A549 (cell line): ENCODE data around the gene KIF1B. TPM values are rescaled to one million over a fixed set of nuclear protein-coding genes. Genes with fewer than 3 reads are reported as not detected.

Experiments used
- ATAC-seq, 2 experiments: fragments of 200-7000 bp in 1 of 2; fragments of >200 bp in 1 of 2; cut with Nextera tagmentation in 1 of 2; cut with Tn5 transposase in 1 of 2; 3 replicates each; pipeline versions ENCODE4 v1.8.0 to v1.9.1; 2018 to 2020; ENCODE audit warnings: mild to moderate bottlenecking in 1 of 2, moderate library complexity in 1 of 2
- CTCF ChIA-PET: fragments of 300-600 bp; sonication (Branson Sonifier 250); formaldehyde crosslinking; extraction: SDS; loops from one replicate; lab custom pipeline; 2021; ENCODE audit warnings: antibody characterized with exemption, inconsistent platforms; lab: Yijun Ruan, JAX
- POLR2A ChIA-PET: fragments of 350-600 bp; formaldehyde crosslinking; extraction: SDS; loops from one replicate; lab custom pipeline; 2021; ENCODE audit warnings: antibody characterized with exemption, inconsistent platforms; lab: Yijun Ruan, JAX
- DNase-seq, 2 experiments: peaks; one replicate each; pipeline versions ENCODE4 v3.0.0 to v3.0.0-alpha.2; 2011 to 2016; ENCODE audit warnings: low read depth in 1 of 2, low spot score in 1 of 2
- FAIRE-seq: peaks from 2 replicates; lab custom pipeline; 2011; peaks lifted over from hg19 to GRCh38; lab: Jason Lieb, UNC
- H3K27ac ChIP-seq, 2 experiments: fragments of >200 bp; sonication (Bioruptor Twin); formaldehyde crosslinking; 3 replicates each; pipeline ENCODE4 v1.5.1; 2016 to 2017
- H3K4me1 ChIP-seq: fragments of >200 bp; sonication (Bioruptor Twin); formaldehyde crosslinking; 3 replicates; pipeline ENCODE4 v1.6.1; 2016
- H3K4me2 ChIP-seq: fragments of >200 bp; sonication (Bioruptor Twin); formaldehyde crosslinking; 3 replicates; pipeline ENCODE4 v1.6.1; 2016
- H3K4me3 ChIP-seq: fragments of >200 bp; sonication (Bioruptor Twin); formaldehyde crosslinking; 3 replicates; pipeline ENCODE4 v1.5.1; 2016
- H3K9me3 ChIP-seq: fragments of >200 bp; sonication (Bioruptor Twin); formaldehyde crosslinking; 3 replicates; pipeline ENCODE4 v1.6.1; 2016
- CBX2 ChIP-seq: fragments of 200-600 bp; sonication (generic); IDR thresholded peaks from 2 replicates; pipeline ENCODE4 v1.6.1; 2016; ENCODE audit warnings: low read depth, mild to moderate bottlenecking, borderline replicate concordance
- CEBPB ChIP-seq, 2 experiments: fragments of >200 bp in 1 of 2; sonication (Bioruptor Twin) in 1 of 2; formaldehyde crosslinking in 1 of 2; IDR thresholded peaks; 2 replicates each; pipeline ENCODE4 v1.6.1; 2012 to 2016
- HOXB13 ChIP-seq: fragments of 250-450 bp; sonication (Bioruptor Pico); IDR thresholded peaks from 2 replicates; pipeline ENCODE4 v1.5.0; 2020; ENCODE audit warnings: low read depth, mild to moderate bottlenecking, moderate library complexity
- HOXB5 ChIP-seq: fragments of 250-450 bp; sonication (Bioruptor Pico); IDR thresholded peaks from 2 replicates; pipeline ENCODE4 v1.5.0; 2020; ENCODE audit warnings: mild to moderate bottlenecking, moderate library complexity
- JUN ChIP-seq, 2 experiments: fragments of >200 bp; sonication (Bioruptor Twin); formaldehyde crosslinking; IDR thresholded peaks; 2 replicates in 1 of 2; 3 replicates in 1 of 2; pipeline ENCODE4 v1.6.1; 2016 to 2017
- KDM5A ChIP-seq: fragments of 200-600 bp; sonication (generic); IDR thresholded peaks from 2 replicates; pipeline ENCODE4 v1.6.1; 2016; ENCODE audit warnings: antibody characterized with exemption, mild to moderate bottlenecking
- NFE2L2 ChIP-seq: fragments of 150-350 bp; conservative IDR thresholded peaks from 2 replicates; pipeline ENCODE4 v1.6.1; 2014; ENCODE audit warnings: low read length
- NPAS2 ChIP-seq: fragments of 250-450 bp; sonication (Bioruptor Pico); IDR thresholded peaks from 2 replicates; pipeline ENCODE4 v1.8.0; 2022; ENCODE audit warnings: mild to moderate bottlenecking, moderate library complexity, borderline replicate concordance
- NR3C1 ChIP-seq: fragments of >200 bp; sonication (Bioruptor Twin); formaldehyde crosslinking; IDR thresholded peaks from 3 replicates; pipeline ENCODE4 v1.6.1; 2017
- PHF8 ChIP-seq: fragments of 200-600 bp; sonication (generic); IDR thresholded peaks from 2 replicates; pipeline ENCODE4 v1.6.1; 2016; ENCODE audit warnings: low read depth, mild to moderate bottlenecking, antibody characterized with exemption, moderate library complexity, borderline replicate concordance
- POLR2A ChIP-seq: IDR thresholded peaks from 2 replicates; pipeline ENCODE4 v1.6.1; 2012; ENCODE audit warnings: mild to moderate bottlenecking, low read length
- RAD21 ChIP-seq, 2 experiments: fragments of >200 bp in 1 of 2; sonication (Bioruptor Twin) in 1 of 2; formaldehyde crosslinking in 1 of 2; IDR thresholded peaks in 1 of 2; conservative IDR thresholded peaks in 1 of 2; 2 replicates in 1 of 2; 3 replicates in 1 of 2; pipeline ENCODE4 v1.6.1; 2012 to 2018; ENCODE audit warnings: inconsistent platforms in 1 of 2
- RFX5 ChIP-seq: fragments of 450-650 bp; IDR thresholded peaks from 2 replicates; pipeline ENCODE4 v1.7.1; 2014; ENCODE audit warnings: antibody characterized with exemption, mild to moderate bottlenecking, moderate library complexity
- SMC3 ChIP-seq: fragments of >200 bp; sonication (Bioruptor Twin); formaldehyde crosslinking; IDR thresholded peaks from 3 replicates; pipeline ENCODE4 v1.6.1; 2018; ENCODE audit warnings: inconsistent platforms
- WGBS: methylation state at CpG from one replicate; pipeline ENCODE4 v1.1.6; 2017; ENCODE audit errors: missing lambda C conversion rate; 5-methylcytosine and 5-hydroxymethylcytosine counted together
- polyA plus RNA-seq, 4 experiments: library from polyadenylated mRNA; depleted of rRNA in 3 of 4; stranded (reverse); fragments of >200 nt; fragmentation: RNase III in 1 of 4; extraction: RNeasy Plus Mini Kit Qiagen cat#74134 plus additional on column Dnase treatment in 1 of 4; gene quantifications; 2 replicates in 3 of 4; 3 replicates in 1 of 4; pipeline ENCODE4 v1.2.3, GENCODE V29; 2011 to 2017
- small RNA-seq, 6 experiments: library from RNA; depleted of rRNA; stranded (forward); fragments of <200 nt; gene quantifications; one replicate each; pipeline ENCODE3, GENCODE V24; 2012
- TF ChIP-seq, protein P1 (sequence below): IDR thresholded peaks from 2 replicates; pipeline ENCODE4 v1.6.1; 2012
- TF ChIP-seq, protein P2 (sequence below): IDR thresholded peaks from 2 replicates; pipeline ENCODE4 v1.6.1; 2012; ENCODE audit warnings: low read depth, borderline replicate concordance
- TF ChIP-seq, protein P3 (sequence below): fragments of 250-450 bp; sonication (Bioruptor Pico); IDR thresholded peaks from 2 replicates; pipeline ENCODE4 v1.5.0; 2021; ENCODE audit warnings: mild to moderate bottlenecking, moderate library complexity, borderline replicate concordance
- TF ChIP-seq, protein P4 (sequence below): IDR thresholded peaks from 2 replicates; pipeline ENCODE4 v1.6.1; 2012
- TF ChIP-seq, protein P5 (sequence below): fragments of >200 bp; sonication (Bioruptor Twin); formaldehyde crosslinking; IDR thresholded peaks from 3 replicates; pipeline ENCODE4 v1.5.1; 2016

Gene KIF1B
- polyA plus RNA-seq, 2 of the 4 experiments (the other 2 are of a cell fraction), result 9.8 to 18.3 TPM

DNA sequence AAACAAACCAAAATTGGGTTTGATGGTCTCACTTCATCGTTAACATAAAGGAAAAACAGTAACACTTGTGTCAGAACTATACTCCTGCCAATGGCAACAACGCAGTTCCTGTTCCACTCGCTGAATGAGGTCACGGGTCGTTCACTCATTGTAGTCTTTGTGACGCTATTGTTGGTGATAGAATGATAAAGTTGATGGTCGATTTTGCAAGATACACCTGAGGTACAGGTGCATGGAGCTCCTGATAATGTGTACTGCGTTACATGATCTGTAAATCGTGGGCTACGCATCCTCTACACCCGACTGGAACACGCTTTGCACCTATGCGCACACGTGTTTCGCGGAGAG lies 219.5 kb downstream of the KIF1B start:
- ChIA-PET CTCF (interaction anchor here (0.6 to 6.6 kb wide), 32 partner anchors 9 to 814 kb away, joined by 3 to 63 read pairs (median 4); partner anchors contain the start of genes KIF1B, LZIC, NMNAT1 and PGD), POLR2A (interaction anchor here (0.6 to 1.6 kb wide), 5 partner anchors 13 to 582 kb away, joined by 4 to 7 read pairs (median 6); no protein-coding TSS in a partner anchor)
- WGBS, result 43% methylated on average over 16 of the region's 16 CpGs
- Histone ChIP-seq H3K9me3 (no peaks in the 10 kb centered on the region), H3K27ac (peak overlapping the region; percentile 87 to 97), H3K4me2 (peak overlapping the region; percentile 94), H3K4me1 (peaks cover 18% of the 10 kb centered on the region), H3K4me3 (peak overlapping the region; percentile 87)
- no peak for ATAC-seq
- DNase-seq, result no peak
- FAIRE-seq, result no peak
- TF ChIP-seq RFX5 (no peak), NR3C1 (no peak), NFE2L2 (no peak)

DNA sequence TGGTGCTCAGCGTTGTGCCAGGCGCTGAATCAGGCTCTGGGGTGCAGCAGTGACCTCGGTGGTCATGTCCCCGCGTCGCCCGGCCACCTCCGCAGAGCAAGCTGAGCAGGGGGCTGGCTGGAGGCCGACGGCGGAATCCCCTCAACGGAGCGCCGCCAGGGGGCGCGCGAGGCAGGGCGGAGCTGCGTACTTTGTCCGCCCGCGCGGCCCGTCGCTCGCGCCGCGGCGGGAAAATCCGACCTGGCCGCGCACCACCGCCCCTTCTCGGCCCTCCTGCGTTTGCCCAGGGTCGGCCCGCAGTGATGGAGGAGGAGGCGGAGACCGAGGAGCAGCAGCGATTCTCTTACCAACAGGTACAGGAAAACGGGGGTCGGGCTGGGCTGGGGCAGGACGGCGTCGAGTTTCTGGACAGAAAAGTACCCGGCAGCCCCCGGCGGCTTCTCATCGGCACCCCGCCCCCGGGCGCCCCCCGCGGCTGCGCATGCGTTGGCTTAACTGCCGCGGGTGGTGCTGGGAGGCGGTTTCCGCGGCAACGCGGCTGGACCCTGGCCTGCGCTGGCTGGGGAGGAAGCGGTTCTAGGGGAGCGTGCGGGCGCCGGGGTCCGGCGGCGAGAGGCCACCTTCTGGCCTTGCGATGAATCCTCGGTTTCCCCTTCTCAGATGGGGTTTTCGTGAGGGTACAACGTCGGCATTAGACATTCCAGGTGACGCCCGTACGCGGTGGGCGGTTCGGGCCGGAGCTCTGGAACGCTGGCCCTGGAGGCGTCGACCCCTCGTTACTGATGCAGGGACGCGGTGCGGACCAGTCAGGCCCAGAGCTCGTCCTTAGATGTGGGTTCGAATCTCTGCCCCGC lies 220.1 kb downstream of the KIF1B start, which contains the start of gene CENPS:
CENPS (plus strand) TSS at position 218 of the 854 bp plus-strand sequence; CDS start at position 303, 85 bp downstream.
- DNase-seq (peak; percentile 80 to 82), FAIRE-seq (no peak), ATAC-seq (peak; percentile 83 to 86)
- peak within 1 kb of the TSS; percentile 94 for H3K4me2 ChIP-seq
- no peaks in the 10 kb centered on the region for H3K9me3 ChIP-seq
- TF ChIP-seq, protein P1, sequence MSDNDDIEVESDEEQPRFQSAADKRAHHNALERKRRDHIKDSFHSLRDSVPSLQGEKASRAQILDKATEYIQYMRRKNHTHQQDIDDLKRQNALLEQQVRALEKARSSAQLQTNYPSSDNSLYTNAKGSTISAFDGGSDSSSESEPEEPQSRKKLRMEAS, result peak; percentile 96
- TF ChIP-seq NFE2L2 (no peak), NR3C1 (no peak), HOXB13 (CRISPR knock-in tag) (no peak), PHF8 (0 out of 2 replicates have a peak, but pooled peaks have one; percentile 25), POLR2A (peak; percentile 47), KDM5A (peak; percentile 84), CBX2 (no peak), NPAS2 (CRISPR knock-in tag) (no peak), CEBPB (IDR thresholded peaks at IDR 0.05) (no peak), JUN (IDR thresholded peaks at IDR 0.05) (peak in 1 of 2 experiments; percentile 82; a peak in 3 of 5 replicates), RAD21 (conservative IDR thresholded peaks at IDR 0.05 in 1 of 2, IDR thresholded peaks at IDR 0.05 in 1 of 2) (peak; percentile 42 to 62; a peak in 4 of 5 replicates), SMC3 (peak; percentile 85), HOXB5 (no peak)
- TF ChIP-seq, protein P2, sequence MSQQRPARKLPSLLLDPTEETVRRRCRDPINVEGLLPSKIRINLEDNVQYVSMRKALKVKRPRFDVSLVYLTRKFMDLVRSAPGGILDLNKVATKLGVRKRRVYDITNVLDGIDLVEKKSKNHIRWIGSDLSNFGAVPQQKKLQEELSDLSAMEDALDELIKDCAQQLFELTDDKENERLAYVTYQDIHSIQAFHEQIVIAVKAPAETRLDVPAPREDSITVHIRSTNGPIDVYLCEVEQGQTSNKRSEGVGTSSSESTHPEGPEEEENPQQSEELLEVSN, result peak; percentile 99
- TF ChIP-seq, protein P3, sequence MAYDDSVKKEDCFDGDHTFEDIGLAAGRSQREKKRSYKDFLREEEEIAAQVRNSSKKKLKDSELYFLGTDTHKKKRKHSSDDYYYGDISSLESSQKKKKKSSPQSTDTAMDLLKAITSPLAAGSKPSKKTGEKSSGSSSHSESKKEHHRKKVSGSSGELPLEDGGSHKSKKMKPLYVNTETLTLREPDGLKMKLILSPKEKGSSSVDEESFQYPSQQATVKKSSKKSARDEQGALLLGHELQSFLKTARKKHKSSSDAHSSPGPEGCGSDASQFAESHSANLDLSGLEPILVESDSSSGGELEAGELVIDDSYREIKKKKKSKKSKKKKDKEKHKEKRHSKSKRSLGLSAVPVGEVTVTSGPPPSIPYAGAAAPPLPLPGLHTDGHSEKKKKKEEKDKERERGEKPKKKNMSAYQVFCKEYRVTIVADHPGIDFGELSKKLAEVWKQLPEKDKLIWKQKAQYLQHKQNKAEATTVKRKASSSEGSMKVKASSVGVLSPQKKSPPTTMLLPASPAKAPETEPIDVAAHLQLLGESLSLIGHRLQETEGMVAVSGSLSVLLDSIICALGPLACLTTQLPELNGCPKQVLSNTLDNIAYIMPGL (CRISPR knock-in tag), result peak; percentile 23; the same call in 1 of the 2 replicates
- TF ChIP-seq, protein P4, sequence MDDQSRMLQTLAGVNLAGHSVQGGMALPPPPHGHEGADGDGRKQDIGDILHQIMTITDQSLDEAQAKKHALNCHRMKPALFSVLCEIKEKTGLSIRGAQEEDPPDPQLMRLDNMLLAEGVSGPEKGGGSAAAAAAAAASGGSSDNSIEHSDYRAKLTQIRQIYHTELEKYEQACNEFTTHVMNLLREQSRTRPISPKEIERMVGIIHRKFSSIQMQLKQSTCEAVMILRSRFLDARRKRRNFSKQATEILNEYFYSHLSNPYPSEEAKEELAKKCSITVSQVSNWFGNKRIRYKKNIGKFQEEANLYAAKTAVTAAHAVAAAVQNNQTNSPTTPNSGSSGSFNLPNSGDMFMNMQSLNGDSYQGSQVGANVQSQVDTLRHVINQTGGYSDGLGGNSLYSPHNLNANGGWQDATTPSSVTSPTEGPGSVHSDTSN, result peak; percentile 13; the same call in 1 of the 2 replicates
- TF ChIP-seq, protein P5, sequence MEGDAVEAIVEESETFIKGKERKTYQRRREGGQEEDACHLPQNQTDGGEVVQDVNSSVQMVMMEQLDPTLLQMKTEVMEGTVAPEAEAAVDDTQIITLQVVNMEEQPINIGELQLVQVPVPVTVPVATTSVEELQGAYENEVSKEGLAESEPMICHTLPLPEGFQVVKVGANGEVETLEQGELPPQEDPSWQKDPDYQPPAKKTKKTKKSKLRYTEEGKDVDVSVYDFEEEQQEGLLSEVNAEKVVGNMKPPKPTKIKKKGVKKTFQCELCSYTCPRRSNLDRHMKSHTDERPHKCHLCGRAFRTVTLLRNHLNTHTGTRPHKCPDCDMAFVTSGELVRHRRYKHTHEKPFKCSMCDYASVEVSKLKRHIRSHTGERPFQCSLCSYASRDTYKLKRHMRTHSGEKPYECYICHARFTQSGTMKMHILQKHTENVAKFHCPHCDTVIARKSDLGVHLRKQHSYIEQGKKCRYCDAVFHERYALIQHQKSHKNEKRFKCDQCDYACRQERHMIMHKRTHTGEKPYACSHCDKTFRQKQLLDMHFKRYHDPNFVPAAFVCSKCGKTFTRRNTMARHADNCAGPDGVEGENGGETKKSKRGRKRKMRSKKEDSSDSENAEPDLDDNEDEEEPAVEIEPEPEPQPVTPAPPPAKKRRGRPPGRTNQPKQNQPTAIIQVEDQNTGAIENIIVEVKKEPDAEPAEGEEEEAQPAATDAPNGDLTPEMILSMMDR, result peak; percentile 79
- H3K27ac ChIP-seq, result peak within 1 kb of the TSS; percentile 87 to 97
- ChIA-PET CTCF (interaction anchor here (0.7 to 6.6 kb wide), 31 partner anchors 9 to 815 kb away, joined by 3 to 63 read pairs (median 4); partner anchors contain the start of genes CORT, KIF1B and PGD), POLR2A (interaction anchor here (0.6 to 1.6 kb wide), 7 partner anchors 13 to 583 kb away, joined by 3 to 7 read pairs (median 5); partner anchors contain the start of gene PGD)
- H3K4me3 ChIP-seq, result peak within 1 kb of the TSS; percentile 87
- WGBS, result 1% methylated on average over 22 of the region's 95 CpGs
- H3K4me1 ChIP-seq, result peaks cover 18% of the 10 kb centered on the region

Small RNAs within 50 kb of the gene (small RNA-seq; reads per million reads assigned to genes)
- gene MIR1273D, result 0 reads per million in 6 experiments
- gene RNU6-37P, result 0 to 34.0 (median 0) reads per million in 6 experiments
- 0 to 0.19 (median 0) reads per million in 6 experiments for gene RNU6-828P

Other genes starting within 250 kb of the KIF1B start
- 2.4 and 3.2 TPM in 2 replicates for gene RBP7, start 213.3 kb upstream of the KIF1B start, polyA plus RNA-seq (2011; rRNA removed)
- gene RBP7, start 213.3 kb upstream of the KIF1B start, polyA plus RNA-seq (2017; fragmentation: RNase III; extraction: RNeasy Plus Mini Kit Qiagen cat#74134 plus additional on column Dnase treatment), result 3.1 to 3.8 TPM (median 3.5 TPM) in 3 replicates
- gene UBE4B, start 177.6 kb upstream of the KIF1B start, polyA plus RNA-seq (2011; rRNA removed), result 13.5 and 19.5 TPM in 2 replicates
- gene UBE4B, start 177.6 kb upstream of the KIF1B start, polyA plus RNA-seq (2017; fragmentation: RNase III; extraction: RNeasy Plus Mini Kit Qiagen cat#74134 plus additional on column Dnase treatment), result 14.8 to 15.7 TPM (median 15.1 TPM) in 3 replicates
- 700 and 1,019 TPM in 2 replicates for gene PGD, start 188.5 kb downstream of the KIF1B start, polyA plus RNA-seq (2011; rRNA removed)
- gene PGD, start 188.5 kb downstream of the KIF1B start, polyA plus RNA-seq (2017; fragmentation: RNase III; extraction: RNeasy Plus Mini Kit Qiagen cat#74134 plus additional on column Dnase treatment), result 1,427 to 1,758 TPM (median 1,714 TPM) in 3 replicates
- gene CENPS, start 219.9 kb downstream of the KIF1B start, polyA plus RNA-seq (2011; rRNA removed), result 19.7 and 25.7 TPM in 2 replicates
- 27.0 to 28.7 TPM (median 27.3 TPM) in 3 replicates for gene CENPS, start 219.9 kb downstream of the KIF1B start, polyA plus RNA-seq (2017; fragmentation: RNase III; extraction: RNeasy Plus Mini Kit Qiagen cat#74134 plus additional on column Dnase treatment)
- 0.11 and 0.30 TPM in 2 replicates for gene CORT, start 239.5 kb downstream of the KIF1B start, polyA plus RNA-seq (2011; rRNA removed)
- gene CORT, start 239.5 kb downstream of the KIF1B start, polyA plus RNA-seq (2017; fragmentation: RNase III; extraction: RNeasy Plus Mini Kit Qiagen cat#74134 plus additional on column Dnase treatment), result 0.08 to 0.20 TPM (median 0.10 TPM) in 3 replicates